WTC11 (cell line): ENCODE data around the gene C10orf71. TPM values are rescaled to one million over a fixed set of nuclear protein-coding genes. Genes with fewer than 3 reads are reported as not detected.
A peak's percentile ranks its signal among the peaks of the same experiment; 100 is the strongest.

Source experiments
- ATAC-seq: fragments of 200-7000 bp; cut with Tn5 transposase; 2 replicates; pipeline ENCODE4 v1.10.0; 2021; ENCODE audit warnings: mild to moderate bottlenecking, moderate library complexity
- CTCF ChIA-PET: fragments of 300-600 bp; sonication (Branson Sonifier 250); formaldehyde crosslinking; loops from one replicate; lab custom pipeline; 2021; ENCODE audit warnings: antibody characterized with exemption; lab: Charles Lee
- POLR2A ChIA-PET: fragments of 350-600 bp; sonication (Branson Sonifier 250); formaldehyde crosslinking; loops from one replicate; lab custom pipeline; 2021; ENCODE audit warnings: antibody characterized with exemption; lab: Charles Lee
- DNase-seq: peaks from one replicate; pipeline ENCODE4 v3.0.0; 2021; ENCODE audit warnings: low spot score
- H3K27ac Mint-ChIP-seq: 2 replicates; pipeline ENCODE4 v1.8.0; 2021; ENCODE audit warnings: mixed read lengths
- H3K27me3 Mint-ChIP-seq: 2 replicates; pipeline ENCODE4 v1.8.0; 2021; ENCODE audit warnings: low read depth, mild to moderate bottlenecking, moderate library complexity, mixed read lengths
- H3K36me3 Mint-ChIP-seq: 2 replicates; pipeline ENCODE4 v1.8.0; 2021; ENCODE audit warnings: mixed read lengths
- H3K4me1 Mint-ChIP-seq: 2 replicates; pipeline ENCODE4 v1.8.0; 2022; ENCODE audit warnings: mixed read lengths
- H3K4me3 Mint-ChIP-seq: 2 replicates; pipeline ENCODE4 v1.8.0; 2021; ENCODE audit warnings: mild to moderate bottlenecking, moderate library complexity, mixed read lengths
- H3K9me3 Mint-ChIP-seq: 2 replicates; pipeline ENCODE4 v1.8.0; 2021; ENCODE audit warnings: mixed read lengths
- CREB1 ChIP-seq: sonication (generic); formaldehyde crosslinking; IDR thresholded peaks from 2 replicates; pipeline ENCODE4 v1.8.0; 2023; ENCODE audit warnings: mild to moderate bottlenecking, missing genetic modification reagents
- FOXJ3 ChIP-seq: sonication (generic); formaldehyde crosslinking; IDR thresholded peaks from 2 replicates; pipeline ENCODE4 v1.9.0; 2021; ENCODE audit warnings: missing genetic modification reagents, mild to moderate bottlenecking, borderline replicate concordance
- JUN ChIP-seq: sonication (generic); formaldehyde crosslinking; IDR thresholded peaks from 2 replicates; pipeline ENCODE4 v1.8.0; 2023; ENCODE audit warnings: mild to moderate bottlenecking, missing genetic modification reagents
- MXD4 ChIP-seq: fragments of 250-450 bp; sonication (Bioruptor Pico); IDR thresholded peaks from 2 replicates; pipeline ENCODE4 v1.8.0; 2021; ENCODE audit warnings: mild to moderate bottlenecking, moderate library complexity, borderline replicate concordance
- MYBL2 ChIP-seq: sonication (generic); formaldehyde crosslinking; IDR thresholded peaks from 2 replicates; pipeline ENCODE4 v1.8.1; 2023; ENCODE audit warnings: mild to moderate bottlenecking, moderate library complexity, missing genetic modification reagents
- NFYB ChIP-seq: sonication (generic); formaldehyde crosslinking; conservative IDR thresholded peaks from 2 replicates; pipeline ENCODE4 v1.8.0; 2022; ENCODE audit warnings: low read depth, missing genetic modification reagents
- ZNF121 ChIP-seq: sonication (generic); formaldehyde crosslinking; IDR thresholded peaks from 2 replicates; pipeline ENCODE4 v1.8.0; 2023; ENCODE audit warnings: missing genetic modification reagents
- ZNF232 ChIP-seq: sonication (generic); formaldehyde crosslinking; IDR thresholded peaks from 2 replicates; pipeline ENCODE4 v1.8.0; 2022; ENCODE audit warnings: mild to moderate bottlenecking, missing genetic modification reagents
- total RNA-seq: library from RNA; stranded (reverse); gene quantifications from 3 replicates; pipeline ENCODE4 v1.2.3, GENCODE V29; 2021
- TF ChIP-seq, protein P1 (sequence below): fragments of 250-450 bp; sonication (Bioruptor Pico); conservative IDR thresholded peaks from 2 replicates; pipeline ENCODE4 v1.9.0; 2021; ENCODE audit warnings: mild to moderate bottlenecking
- TF ChIP-seq, protein P2 (sequence below): fragments of 250-450 bp; sonication (Bioruptor Pico); IDR thresholded peaks from 2 replicates; pipeline ENCODE4 v1.9.0; 2021; ENCODE audit warnings: mild to moderate bottlenecking
- TF ChIP-seq, protein P3 (sequence below): sonication (generic); formaldehyde crosslinking; IDR thresholded peaks from 2 replicates; pipeline ENCODE4 v1.8.1; 2022; ENCODE audit warnings: low read depth, mild to moderate bottlenecking, moderate library complexity, missing genetic modification reagents, borderline replicate concordance
- TF ChIP-seq, protein P4 (sequence below): sonication (generic); formaldehyde crosslinking; IDR thresholded peaks from 2 replicates; pipeline ENCODE4 v1.8.1; 2023; ENCODE audit warnings: mild to moderate bottlenecking, missing genetic modification reagents
- TF ChIP-seq, protein P5 (sequence below): sonication (generic); formaldehyde crosslinking; IDR thresholded peaks from 2 replicates; pipeline ENCODE4 v1.8.1; 2022; ENCODE audit warnings: mild to moderate bottlenecking, moderate library complexity, missing genetic modification reagents
- TF ChIP-seq, protein P6 (sequence below): sonication (generic); formaldehyde crosslinking; IDR thresholded peaks from 2 replicates; pipeline ENCODE4 v1.8.1; 2022; ENCODE audit warnings: missing genetic modification reagents, borderline replicate concordance
- TF ChIP-seq, protein P7 (sequence below): fragments of 200-600 bp; IDR thresholded peaks from 2 replicates; pipeline ENCODE4 v1.8.0; 2022; ENCODE audit warnings: antibody characterized with exemption

The C10orf71 gene
- total RNA-seq, 1 experiment from 2014 or later: not detected

DNA sequence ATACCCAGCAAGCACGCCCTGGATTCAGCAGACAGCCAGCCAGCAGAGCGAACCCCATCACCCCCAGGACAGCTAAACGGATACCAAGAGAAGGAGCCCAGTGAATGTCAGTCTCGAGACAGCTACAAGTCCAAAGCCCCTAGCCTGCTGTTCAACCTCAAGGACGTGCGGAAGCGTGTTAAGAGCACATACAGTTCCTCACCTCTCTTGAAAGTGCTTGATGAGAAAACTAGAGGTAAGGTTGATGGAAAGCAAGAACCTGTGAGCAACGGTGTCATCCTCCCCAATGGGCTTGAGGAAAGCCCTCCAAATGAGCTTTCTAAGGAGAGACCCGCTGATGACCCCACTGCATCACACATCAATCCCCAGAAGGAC is 24.9 kb downstream of the C10orf71 start (continued):
- TF ChIP-seq, protein P1, sequence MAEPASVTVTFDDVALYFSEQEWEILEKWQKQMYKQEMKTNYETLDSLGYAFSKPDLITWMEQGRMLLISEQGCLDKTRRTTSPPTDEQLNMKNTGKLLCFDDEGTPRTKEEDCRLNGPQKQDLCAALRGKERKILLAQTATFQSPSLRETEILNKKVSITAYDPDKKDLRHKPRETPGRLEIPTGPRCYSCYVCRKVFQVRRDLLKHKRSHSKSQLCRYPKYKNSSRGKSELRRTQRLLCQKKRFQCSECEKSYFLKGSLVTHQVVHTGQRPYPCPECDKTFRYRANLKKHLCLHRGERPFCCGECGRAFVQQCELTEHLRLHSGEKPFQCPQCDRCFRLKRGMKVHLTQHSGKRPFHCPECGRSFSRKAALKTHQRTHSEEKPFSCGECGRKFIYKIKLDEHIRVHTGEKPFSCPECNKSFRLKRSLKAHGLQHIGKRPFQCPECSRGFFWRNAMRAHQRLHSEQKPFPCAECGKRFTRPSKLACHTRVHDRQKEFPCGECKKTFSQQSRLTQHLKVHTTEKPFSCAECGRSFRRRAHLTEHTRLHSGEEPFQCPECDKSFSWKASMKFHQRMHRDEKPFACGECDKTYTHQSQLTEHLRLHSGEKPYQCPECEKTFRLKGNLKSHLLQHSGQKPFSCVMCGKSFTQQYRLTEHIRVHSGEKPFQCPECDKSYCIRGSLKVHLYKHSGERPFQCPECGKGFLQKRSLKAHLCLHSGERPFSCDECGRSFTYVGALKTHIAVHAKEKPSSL (CRISPR knock-in tag): no peak
- TF ChIP-seq, protein P2, sequence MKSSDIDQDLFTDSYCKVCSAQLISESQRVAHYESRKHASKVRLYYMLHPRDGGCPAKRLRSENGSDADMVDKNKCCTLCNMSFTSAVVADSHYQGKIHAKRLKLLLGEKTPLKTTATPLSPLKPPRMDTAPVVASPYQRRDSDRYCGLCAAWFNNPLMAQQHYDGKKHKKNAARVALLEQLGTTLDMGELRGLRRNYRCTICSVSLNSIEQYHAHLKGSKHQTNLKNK (CRISPR knock-in tag): no peak
- TF ChIP-seq JUN (CRISPR knock-in tag) (no peak), MXD4 (CRISPR knock-in tag) (no peak), MYBL2 (CRISPR knock-in tag) (no peak), CREB1 (CRISPR knock-in tag) (no peak), NFYB (CRISPR knock-in tag) (no peak), ZNF121 (CRISPR knock-in tag) (no peak), ZNF232 (no peak)
- TF ChIP-seq, protein P3, sequence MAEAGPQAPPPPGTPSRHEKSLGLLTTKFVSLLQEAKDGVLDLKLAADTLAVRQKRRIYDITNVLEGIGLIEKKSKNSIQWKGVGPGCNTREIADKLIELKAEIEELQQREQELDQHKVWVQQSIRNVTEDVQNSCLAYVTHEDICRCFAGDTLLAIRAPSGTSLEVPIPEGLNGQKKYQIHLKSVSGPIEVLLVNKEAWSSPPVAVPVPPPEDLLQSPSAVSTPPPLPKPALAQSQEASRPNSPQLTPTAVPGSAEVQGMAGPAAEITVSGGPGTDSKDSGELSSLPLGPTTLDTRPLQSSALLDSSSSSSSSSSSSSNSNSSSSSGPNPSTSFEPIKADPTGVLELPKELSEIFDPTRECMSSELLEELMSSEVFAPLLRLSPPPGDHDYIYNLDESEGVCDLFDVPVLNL: no peak
- TF ChIP-seq, protein P4, sequence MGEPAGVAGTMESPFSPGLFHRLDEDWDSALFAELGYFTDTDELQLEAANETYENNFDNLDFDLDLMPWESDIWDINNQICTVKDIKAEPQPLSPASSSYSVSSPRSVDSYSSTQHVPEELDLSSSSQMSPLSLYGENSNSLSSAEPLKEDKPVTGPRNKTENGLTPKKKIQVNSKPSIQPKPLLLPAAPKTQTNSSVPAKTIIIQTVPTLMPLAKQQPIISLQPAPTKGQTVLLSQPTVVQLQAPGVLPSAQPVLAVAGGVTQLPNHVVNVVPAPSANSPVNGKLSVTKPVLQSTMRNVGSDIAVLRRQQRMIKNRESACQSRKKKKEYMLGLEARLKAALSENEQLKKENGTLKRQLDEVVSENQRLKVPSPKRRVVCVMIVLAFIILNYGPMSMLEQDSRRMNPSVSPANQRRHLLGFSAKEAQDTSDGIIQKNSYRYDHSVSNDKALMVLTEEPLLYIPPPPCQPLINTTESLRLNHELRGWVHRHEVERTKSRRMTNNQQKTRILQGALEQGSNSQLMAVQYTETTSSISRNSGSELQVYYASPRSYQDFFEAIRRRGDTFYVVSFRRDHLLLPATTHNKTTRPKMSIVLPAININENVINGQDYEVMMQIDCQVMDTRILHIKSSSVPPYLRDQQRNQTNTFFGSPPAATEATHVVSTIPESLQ (CRISPR knock-in tag): no peak

DNA sequence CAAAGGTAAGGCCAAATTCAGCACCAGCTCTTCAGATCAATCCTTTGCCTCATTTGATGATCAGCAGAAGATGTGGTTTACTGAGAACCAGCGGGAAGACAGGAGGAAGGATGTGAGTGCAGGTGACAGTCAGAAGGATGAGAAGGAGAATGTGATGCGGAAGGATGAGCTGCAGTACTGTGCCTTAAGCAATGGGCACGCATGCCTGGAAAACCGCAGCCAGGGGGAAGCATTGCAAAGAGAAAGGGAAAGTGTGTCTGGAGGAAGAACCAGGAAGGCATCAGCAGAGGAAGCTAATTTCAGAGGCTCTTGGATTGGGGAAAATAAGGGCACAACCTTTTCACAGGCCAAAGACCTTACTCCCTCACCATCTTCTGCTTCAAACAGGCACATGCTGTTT is 25.7 kb downstream of the C10orf71 start:
- no peaks in the 10 kb centered on the region for H3K36me3 Mint-ChIP-seq
- ChIA-PET CTCF (interaction anchor here (0.6 to 3.9 kb wide), 28 partner anchors 10 to 269 kb away, joined by 3 to 44 read pairs (median 4); no protein-coding TSS in a partner anchor), POLR2A (no interaction called here)
- DNase-seq (peak; percentile 54), ATAC-seq (peak; percentile 52; the same call in 1 of the 2 replicates)
- H3K4me3 Mint-ChIP-seq: no peak overlapping the region
- H3K27me3 Mint-ChIP-seq: no peaks in the 10 kb centered on the region
- TF ChIP-seq, protein P5, sequence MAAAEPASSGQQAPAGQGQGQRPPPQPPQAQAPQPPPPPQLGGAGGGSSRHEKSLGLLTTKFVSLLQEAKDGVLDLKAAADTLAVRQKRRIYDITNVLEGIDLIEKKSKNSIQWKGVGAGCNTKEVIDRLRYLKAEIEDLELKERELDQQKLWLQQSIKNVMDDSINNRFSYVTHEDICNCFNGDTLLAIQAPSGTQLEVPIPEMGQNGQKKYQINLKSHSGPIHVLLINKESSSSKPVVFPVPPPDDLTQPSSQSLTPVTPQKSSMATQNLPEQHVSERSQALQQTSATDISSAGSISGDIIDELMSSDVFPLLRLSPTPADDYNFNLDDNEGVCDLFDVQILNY (CRISPR knock-in tag): no peak
- no peak for TF ChIP-seq FOXJ3 (CRISPR knock-in tag)
- TF ChIP-seq, protein P6, sequence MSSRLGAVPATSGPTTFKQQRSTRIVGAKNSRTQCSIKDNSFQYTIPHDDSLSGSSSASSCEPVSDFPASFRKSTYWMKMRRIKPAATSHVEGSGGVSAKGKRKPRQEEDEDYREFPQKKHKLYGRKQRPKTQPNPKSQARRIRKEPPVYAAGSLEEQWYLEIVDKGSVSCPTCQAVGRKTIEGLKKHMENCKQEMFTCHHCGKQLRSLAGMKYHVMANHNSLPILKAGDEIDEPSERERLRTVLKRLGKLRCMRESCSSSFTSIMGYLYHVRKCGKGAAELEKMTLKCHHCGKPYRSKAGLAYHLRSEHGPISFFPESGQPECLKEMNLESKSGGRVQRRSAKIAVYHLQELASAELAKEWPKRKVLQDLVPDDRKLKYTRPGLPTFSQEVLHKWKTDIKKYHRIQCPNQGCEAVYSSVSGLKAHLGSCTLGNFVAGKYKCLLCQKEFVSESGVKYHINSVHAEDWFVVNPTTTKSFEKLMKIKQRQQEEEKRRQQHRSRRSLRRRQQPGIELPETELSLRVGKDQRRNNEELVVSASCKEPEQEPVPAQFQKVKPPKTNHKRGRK: no peak
- TF ChIP-seq, protein P7, sequence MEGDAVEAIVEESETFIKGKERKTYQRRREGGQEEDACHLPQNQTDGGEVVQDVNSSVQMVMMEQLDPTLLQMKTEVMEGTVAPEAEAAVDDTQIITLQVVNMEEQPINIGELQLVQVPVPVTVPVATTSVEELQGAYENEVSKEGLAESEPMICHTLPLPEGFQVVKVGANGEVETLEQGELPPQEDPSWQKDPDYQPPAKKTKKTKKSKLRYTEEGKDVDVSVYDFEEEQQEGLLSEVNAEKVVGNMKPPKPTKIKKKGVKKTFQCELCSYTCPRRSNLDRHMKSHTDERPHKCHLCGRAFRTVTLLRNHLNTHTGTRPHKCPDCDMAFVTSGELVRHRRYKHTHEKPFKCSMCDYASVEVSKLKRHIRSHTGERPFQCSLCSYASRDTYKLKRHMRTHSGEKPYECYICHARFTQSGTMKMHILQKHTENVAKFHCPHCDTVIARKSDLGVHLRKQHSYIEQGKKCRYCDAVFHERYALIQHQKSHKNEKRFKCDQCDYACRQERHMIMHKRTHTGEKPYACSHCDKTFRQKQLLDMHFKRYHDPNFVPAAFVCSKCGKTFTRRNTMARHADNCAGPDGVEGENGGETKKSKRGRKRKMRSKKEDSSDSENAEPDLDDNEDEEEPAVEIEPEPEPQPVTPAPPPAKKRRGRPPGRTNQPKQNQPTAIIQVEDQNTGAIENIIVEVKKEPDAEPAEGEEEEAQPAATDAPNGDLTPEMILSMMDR: no peak
- no peak overlapping the region for H3K27ac Mint-ChIP-seq
- no peaks in the 10 kb centered on the region for H3K9me3 Mint-ChIP-seq
- peaks cover 5% of the 10 kb centered on the region for H3K4me1 Mint-ChIP-seq
